ENCODE results near the gene LRRC37B.
"Not testable (repeated sequence)": the region's sequence is repeated elsewhere in the genome, so short reads cannot be mapped to it uniquely, and the experiment has no call there.

LRRC37B gene

DNA sequence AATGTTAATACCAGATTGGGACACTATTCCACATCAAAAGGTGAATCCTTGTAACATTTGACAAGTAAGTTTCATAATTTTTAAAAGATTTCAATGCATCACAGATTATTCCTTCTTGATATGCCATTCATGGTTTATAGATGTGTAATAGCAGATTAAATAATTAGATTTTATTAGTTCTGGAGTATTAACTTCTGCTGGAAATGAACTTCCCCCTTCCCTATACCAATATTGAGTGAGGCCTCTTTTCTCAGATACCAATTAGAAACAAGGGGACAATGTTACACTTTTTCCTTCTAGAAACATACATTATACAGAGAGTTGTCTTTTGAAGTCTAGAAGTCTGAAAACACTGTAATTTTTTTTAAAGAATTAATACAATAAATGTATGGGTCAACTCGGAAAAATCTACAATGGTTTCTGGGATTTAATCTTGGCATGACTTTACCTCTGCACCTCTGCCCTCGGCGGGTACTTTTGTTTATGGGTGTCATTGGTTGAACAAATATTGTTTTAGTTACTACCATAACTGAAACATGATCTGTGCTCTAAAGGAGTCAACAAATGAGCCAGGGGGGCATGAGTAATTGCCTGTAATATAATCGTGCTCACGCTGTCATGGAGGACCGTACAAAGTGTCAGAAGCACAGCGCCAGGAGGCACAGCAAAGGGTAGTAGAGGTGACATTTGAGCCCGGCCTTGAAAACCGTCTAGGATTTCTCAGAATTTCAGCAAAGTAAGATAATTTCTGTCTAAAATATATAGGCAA is 8.2 kb downstream of the LRRC37B start:
- FAIRE-seq (no peak), DNase-seq (ENCODE audit: insufficient read length, low spot score) (no peak)
- no peak for TF ChIP-seq POLR2AphosphoS5 (IDR thresholded peaks at IDR 0.05; ENCODE audit: low read depth, low read length)
- no peak for TF ChIP-seq POU2F2 (IDR thresholded peaks at IDR 0.05; ENCODE audit: low read depth, low read length)
- no peak for TF ChIP-seq TAF1 (IDR thresholded peaks at IDR 0.05; ENCODE audit: low read depth, low read length)
- no peak for TF ChIP-seq SPI1 (IDR thresholded peaks at IDR 0.05; ENCODE audit: low read depth, low read length)
- no peak for TF ChIP-seq PAX5 (IDR thresholded peaks at IDR 0.05; ENCODE audit: insufficient read depth, low read length, severe bottlenecking)
- no peak for TF ChIP-seq POLR2A (IDR thresholded peaks at IDR 0.05; ENCODE audit: low read depth, low read length)

DNA sequence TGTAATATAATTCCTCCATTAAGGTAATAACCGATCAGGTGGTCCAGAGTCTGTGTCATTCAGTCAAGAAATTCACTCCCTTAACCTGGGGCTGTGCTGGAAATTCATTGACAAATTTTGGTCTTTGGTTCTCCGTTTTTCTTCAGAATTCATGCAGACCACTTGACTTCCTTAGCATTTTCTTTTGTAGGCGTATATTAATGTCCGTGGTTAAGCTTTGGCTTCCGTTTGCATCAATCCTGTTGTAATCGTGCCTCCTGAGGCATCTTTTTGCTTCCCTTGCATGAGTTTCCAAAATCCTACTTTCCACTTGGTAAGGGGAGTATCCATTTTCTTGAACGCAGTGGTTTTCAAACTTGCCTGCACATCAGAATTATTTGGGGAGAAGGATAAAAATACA is 9.0 kb downstream of the LRRC37B start:
- DNase-seq (ENCODE audit: insufficient read length, low spot score), result no peak
- FAIRE-seq, result no peak

DNA sequence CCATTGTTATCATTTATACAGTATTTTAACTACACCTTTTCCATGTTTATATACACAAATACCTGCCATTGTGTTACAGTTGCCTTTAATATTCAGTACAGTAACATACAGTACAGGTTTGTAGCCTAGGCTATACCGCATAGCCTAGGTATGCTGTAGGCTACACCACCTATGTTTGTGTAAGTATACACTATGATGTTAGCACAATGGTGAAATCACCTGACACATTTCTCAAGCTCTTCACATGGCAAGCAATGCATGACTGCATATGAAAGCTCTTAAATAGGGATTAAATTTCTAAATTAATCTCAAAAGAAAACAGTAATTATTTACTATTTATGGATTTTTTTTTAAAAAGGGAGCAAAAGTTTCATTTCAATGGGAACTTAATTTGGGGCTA is 12.0 kb downstream of the LRRC37B start:
- no peak for TF ChIP-seq POU2F2 (IDR thresholded peaks at IDR 0.05; ENCODE audit: low read depth, low read length)
- no peak for TF ChIP-seq POLR2A (IDR thresholded peaks at IDR 0.05; ENCODE audit: low read depth, low read length)
- TF ChIP-seq PAX5 (IDR thresholded peaks at IDR 0.05; ENCODE audit: insufficient read depth, low read length, severe bottlenecking), result no peak
- TF ChIP-seq SPI1 (IDR thresholded peaks at IDR 0.05; ENCODE audit: low read depth, low read length), result no peak
- TF ChIP-seq TAF1 (IDR thresholded peaks at IDR 0.05; ENCODE audit: low read depth, low read length), result no peak
- no peak for TF ChIP-seq POLR2AphosphoS5 (IDR thresholded peaks at IDR 0.05; ENCODE audit: low read depth, low read length)
- FAIRE-seq, result no peak
- DNase-seq (ENCODE audit: insufficient read length, low spot score), result no peak

More for the DNA sequence above, 9.0 kb downstream of the LRRC37B start:
- no peak for TF ChIP-seq SPI1 (IDR thresholded peaks at IDR 0.05; ENCODE audit: low read depth, low read length)
- no peak for TF ChIP-seq PAX5 (IDR thresholded peaks at IDR 0.05; ENCODE audit: insufficient read depth, low read length, severe bottlenecking)
- TF ChIP-seq POU2F2 (IDR thresholded peaks at IDR 0.05; ENCODE audit: low read depth, low read length), result no peak
- no peak for TF ChIP-seq POLR2A (IDR thresholded peaks at IDR 0.05; ENCODE audit: low read depth, low read length)

DNA sequence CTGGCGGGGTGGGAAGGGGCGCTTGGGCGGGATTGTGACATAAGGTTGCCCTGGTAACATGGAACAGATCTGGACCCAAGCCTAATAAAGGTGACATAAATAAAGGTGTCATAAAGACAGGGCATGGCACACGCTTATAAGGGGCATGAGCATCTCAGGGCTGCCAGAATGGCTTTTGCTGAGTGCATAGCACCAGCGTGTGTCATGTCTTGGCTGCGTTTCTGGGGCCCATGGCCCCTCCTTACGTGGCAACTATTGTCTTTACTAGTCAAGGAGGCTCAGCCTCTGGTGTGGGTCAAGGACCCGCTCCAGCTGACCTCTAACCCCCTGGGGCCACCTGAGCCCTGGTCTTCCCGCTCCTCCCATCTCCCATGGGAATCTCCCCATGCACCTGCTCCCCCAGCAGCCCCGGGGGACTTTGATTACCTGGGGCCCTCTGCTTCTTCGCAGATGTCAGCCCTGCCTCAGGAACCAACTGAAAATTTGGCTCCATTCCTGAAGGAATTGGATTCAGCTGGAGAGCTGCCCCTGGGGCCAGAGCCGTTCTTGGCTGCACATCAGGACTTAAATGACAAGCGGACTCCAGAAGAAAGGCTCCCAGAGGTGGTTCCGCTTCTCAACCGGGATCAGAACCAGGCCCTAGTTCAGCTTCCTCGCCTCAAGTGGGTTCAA is 13.9 kb downstream of the LRRC37B start:
- FAIRE-seq, result no peak
- DNase-seq (ENCODE audit: insufficient read length, low spot score), result no peak
- TF ChIP-seq TAF1 (IDR thresholded peaks at IDR 0.05; ENCODE audit: low read depth, low read length), result no peak
- no peak for TF ChIP-seq POLR2AphosphoS5 (IDR thresholded peaks at IDR 0.05; ENCODE audit: low read depth, low read length)
- TF ChIP-seq PAX5 (IDR thresholded peaks at IDR 0.05; ENCODE audit: insufficient read depth, low read length, severe bottlenecking), result no peak
- TF ChIP-seq POLR2A (IDR thresholded peaks at IDR 0.05; ENCODE audit: low read depth, low read length), result no peak
- TF ChIP-seq POU2F2 (IDR thresholded peaks at IDR 0.05; ENCODE audit: low read depth, low read length), result no peak
- no peak for TF ChIP-seq SPI1 (IDR thresholded peaks at IDR 0.05; ENCODE audit: low read depth, low read length)

DNA sequence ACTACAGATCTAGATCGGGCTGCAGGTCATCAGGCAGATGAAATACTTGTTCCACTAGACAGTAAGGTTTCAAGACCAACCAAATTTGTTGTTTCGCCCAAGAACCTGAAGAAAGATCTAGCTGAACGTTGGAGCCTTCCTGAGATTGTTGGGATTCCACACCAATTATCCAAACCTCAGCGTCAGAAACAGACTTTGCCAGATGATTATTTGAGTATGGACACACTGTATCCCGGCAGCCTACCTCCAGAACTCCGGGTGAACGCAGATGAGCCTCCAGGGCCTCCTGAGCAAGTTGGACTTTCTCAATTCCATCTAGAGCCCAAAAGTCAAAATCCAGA is 14.4 kb downstream of the LRRC37B start:
- FAIRE-seq, result no peak
- TF ChIP-seq POU2F2 (IDR thresholded peaks at IDR 0.05; ENCODE audit: low read depth, low read length), result no peak
- no peak for TF ChIP-seq POLR2AphosphoS5 (IDR thresholded peaks at IDR 0.05; ENCODE audit: low read depth, low read length)
- no peak for TF ChIP-seq PAX5 (IDR thresholded peaks at IDR 0.05; ENCODE audit: insufficient read depth, low read length, severe bottlenecking)
- no peak for TF ChIP-seq POLR2A (IDR thresholded peaks at IDR 0.05; ENCODE audit: low read depth, low read length)
- TF ChIP-seq SPI1 (IDR thresholded peaks at IDR 0.05; ENCODE audit: low read depth, low read length), result no peak
- TF ChIP-seq TAF1 (IDR thresholded peaks at IDR 0.05; ENCODE audit: low read depth, low read length), result no peak
- no peak for DNase-seq (ENCODE audit: insufficient read length, low spot score)

DNA sequence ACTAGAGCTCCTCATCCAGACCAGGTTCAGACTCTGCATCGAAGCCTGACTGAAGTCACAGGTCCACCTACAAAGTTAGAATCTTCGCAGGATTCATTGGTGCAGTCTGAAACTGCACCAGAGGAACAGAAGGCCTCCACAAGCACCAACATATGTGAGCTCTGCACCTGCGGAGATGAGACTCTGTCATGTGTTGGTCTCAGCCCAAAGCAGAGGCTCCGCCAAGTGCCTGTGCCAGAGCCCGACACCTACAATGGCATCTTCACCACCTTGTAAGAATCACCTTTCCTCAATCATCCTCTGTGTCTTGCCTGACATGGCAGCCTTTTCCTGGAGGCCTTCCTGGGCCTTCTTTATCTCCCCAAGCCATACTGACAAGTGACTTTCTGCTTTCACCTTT is 15.4 kb downstream of the LRRC37B start:
- not testable (repeated sequence) for DNase-seq (ENCODE audit: insufficient read length, low spot score); FAIRE-seq

DNA sequence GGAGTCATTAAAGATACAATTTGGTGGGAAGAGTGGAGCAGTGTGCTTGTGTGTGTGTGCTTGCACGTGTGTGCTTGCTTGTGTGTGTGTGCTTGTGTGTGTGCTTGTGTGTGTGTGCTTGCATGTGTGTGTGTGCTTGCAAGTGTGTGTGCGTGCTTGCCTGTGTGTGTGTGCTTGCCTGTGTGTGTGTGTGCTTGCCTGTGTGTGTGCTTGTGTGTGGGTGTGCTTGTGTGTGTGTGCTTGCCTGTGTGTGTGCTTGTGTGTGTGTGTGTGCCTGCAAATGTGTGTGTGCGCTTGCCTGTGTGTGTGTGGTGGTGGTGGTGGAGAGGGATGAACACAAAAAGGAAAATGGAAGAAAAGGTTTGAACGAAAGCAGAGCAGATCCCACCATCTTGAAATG is 20.1 kb downstream of the LRRC37B start:
- not testable (repeated sequence) for FAIRE-seq

DNA sequence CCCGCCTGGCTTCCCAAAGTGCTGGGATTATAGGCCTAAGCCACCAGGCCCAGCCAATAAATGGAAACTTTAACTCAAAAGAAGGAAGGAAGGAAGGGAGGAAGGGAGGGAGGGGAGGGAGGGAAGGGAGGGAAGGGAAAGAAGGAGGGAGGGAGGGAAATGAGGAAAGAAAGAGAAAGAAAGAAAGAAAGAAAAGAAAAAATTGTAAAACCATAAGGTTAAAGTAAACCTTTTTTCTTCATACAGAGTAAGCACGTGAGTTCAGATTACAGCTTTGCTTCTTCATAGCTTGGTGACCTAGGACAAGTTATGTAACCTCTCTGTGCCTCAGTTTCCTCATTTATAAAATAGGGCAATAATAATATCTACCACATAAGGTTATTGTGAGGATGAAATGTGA is 26.0 kb downstream of the LRRC37B start:
- no peak for FAIRE-seq
- TF ChIP-seq POLR2AphosphoS5 (IDR thresholded peaks at IDR 0.05; ENCODE audit: low read depth, low read length), result no peak
- TF ChIP-seq TAF1 (IDR thresholded peaks at IDR 0.05; ENCODE audit: low read depth, low read length), result no peak
- TF ChIP-seq SPI1 (IDR thresholded peaks at IDR 0.05; ENCODE audit: low read depth, low read length), result no peak
- no peak for TF ChIP-seq POLR2A (IDR thresholded peaks at IDR 0.05; ENCODE audit: low read depth, low read length)
- TF ChIP-seq PAX5 (IDR thresholded peaks at IDR 0.05; ENCODE audit: insufficient read depth, low read length, severe bottlenecking), result no peak
- TF ChIP-seq POU2F2 (IDR thresholded peaks at IDR 0.05; ENCODE audit: low read depth, low read length), result no peak

More for the DNA sequence above, 20.1 kb downstream of the LRRC37B start:
- DNase-seq (ENCODE audit: insufficient read length, low spot score), result not testable (repeated sequence)

DNA sequence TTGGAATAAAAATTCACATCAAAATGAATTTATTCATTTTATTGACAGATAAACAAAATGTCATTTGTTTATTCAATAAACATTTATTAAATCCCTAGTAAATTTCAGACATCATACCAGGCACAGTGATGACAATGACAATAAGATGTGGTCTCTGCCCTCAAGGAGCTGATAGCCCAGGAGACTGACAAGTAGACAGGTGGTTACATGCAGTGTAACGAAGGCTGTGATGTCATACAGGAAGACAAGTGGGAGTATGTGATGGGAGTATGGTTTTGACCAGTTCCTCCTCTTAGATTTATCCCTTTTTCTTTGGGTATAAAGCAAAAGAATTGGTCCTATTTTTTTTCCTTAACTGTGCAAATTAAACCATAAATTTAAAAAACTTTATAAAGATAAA is 26.6 kb downstream of the LRRC37B start:
- not testable (repeated sequence) for FAIRE-seq; DNase-seq (ENCODE audit: insufficient read length, low spot score)
- TF ChIP-seq SPI1 (IDR thresholded peaks at IDR 0.05; ENCODE audit: low read depth, low read length), result peak; percentile 32; the same call in 1 of the 2 replicates

More for the DNA sequence above, 26.0 kb downstream of the LRRC37B start:
- DNase-seq (ENCODE audit: insufficient read length, low spot score), result no peak

DNA sequence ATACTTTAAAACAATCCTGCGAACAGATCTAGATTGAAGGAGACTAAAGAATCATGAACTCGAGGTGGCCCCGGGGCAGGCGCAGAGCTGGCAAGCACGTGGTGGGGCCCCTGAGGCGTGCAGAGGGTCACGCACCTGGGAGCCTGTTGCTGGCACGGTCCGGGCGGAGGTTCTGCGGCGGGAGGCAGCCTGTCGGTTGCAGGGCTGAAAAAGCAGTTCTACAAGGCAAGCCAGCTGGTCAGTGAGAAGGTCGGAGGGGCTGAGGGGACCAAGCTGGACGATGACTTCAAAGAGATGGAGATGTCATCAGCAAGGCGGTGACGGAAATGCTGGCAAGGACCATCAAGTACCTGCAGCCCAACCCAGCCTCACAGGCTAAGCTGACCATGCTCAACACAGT is 33.1 kb downstream of the LRRC37B start:
- not testable (repeated sequence) for FAIRE-seq

DNA sequence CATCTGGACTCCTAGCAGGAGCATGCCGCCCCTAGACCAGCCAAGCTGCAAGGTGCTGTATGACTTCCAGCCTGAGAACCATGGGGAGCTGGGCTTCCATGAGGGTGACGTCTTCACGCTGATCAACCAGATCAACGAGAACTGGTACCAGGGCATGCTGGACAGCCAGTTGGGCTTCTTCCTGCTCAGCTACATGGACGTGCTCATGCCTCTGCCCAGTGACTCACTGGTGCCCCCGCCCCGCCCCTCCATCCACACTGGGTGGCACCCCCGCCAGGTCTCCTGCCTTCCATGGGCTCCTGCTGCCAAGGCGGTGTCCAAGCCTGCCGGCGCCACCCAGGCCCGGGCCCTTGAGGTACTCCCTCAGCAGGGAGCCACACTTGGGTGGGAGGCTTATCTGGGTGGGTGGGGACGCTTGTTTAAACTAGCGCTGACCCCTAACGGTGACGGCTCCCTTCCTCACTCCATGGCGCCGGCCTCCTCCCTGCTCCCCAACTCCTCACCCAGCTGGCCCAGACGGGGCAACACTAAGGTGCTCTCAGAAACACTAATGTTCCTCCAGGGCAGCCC is 34.2 kb downstream of the LRRC37B start:
- not testable (repeated sequence) for FAIRE-seq; DNase-seq (ENCODE audit: insufficient read length, low spot score)

More for the DNA sequence above, 33.1 kb downstream of the LRRC37B start:
- DNase-seq (ENCODE audit: insufficient read length, low spot score), result not testable (repeated sequence)

DNA sequence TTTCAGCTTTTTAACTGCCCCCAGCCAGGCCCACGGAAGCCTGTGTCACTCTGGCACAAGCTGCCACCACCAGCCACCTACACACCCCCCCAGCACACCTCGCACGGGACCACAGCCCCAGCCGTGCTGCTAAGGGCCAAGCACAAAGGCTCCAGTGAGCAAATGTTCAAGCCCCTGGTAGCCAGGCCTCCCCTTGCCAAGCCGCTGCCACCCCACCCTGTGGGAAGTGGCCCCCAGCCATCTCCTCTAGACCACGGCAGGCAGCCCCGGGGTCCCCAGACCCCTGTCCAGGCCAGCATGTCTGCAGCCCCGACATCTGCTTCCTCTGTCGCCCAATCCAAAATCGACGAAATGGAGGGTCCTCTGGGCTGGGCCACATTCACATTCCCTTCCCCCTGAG is 35.1 kb downstream of the LRRC37B start:
- not testable (repeated sequence) for DNase-seq (ENCODE audit: insufficient read length, low spot score); FAIRE-seq

DNA sequence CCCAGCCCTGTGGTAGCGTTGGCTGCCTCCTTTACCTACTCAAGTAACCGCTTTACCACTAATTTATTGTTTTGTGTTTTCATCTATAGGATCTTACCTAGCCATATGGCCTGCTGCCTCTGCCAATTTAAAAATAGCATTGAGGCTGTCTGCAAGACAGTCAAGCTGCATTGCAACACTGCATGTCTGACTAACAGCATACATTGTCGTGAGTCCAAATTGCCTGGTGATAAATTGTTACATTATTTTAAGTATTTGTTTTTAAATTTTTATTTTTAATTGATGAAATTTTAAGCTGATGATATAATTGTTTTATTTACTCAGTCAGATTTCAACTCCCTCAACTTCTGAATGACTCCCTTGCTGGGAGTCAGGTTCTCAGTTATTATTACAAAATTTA is 38.4 kb downstream of the LRRC37B start:
- DNase-seq (ENCODE audit: insufficient read length, low spot score); FAIRE-seq: not testable (repeated sequence)

DNA sequence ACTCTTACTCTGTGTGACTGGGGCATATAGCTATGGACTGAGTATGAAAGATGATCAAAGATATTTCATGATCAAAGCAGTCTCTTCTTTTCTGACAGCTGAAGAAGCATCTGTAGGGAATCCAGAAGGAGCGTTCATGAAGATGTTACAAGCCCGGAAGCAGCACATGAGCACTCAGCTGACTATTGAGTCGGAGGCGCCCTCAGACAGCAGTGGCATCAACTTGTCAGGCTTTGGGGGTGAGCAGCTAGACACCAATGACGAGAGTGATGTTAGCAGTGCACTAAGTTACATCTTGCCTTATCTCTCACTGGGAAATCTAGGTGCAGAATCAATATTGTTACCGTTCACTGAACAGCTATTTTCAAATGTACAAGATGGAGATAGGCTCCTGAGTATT is 40.5 kb downstream of the LRRC37B start:
- DNase-seq (ENCODE audit: insufficient read length, low spot score); FAIRE-seq: not testable (repeated sequence)

DNA sequence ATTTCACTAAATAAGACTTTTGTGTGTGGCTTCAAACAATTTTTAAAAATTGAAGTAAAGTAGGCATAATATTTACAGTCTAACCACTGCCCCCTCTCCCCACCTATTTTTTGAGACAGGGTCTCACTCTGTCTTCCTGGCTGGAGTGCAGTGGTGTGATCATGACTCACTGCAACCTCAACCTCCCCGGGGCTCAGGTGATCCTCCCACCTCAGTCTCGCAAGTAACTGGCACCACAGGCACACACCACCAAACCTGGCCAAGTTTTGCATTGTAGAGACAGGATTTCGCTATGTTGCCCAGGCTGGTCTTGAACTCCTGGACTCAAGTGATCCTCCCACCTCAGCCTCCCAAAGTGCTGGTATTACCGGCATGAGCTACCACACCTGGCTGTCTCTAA is 47.8 kb downstream of the LRRC37B start:
- FAIRE-seq; DNase-seq (ENCODE audit: insufficient read length, low spot score): not testable (repeated sequence)

DNA sequence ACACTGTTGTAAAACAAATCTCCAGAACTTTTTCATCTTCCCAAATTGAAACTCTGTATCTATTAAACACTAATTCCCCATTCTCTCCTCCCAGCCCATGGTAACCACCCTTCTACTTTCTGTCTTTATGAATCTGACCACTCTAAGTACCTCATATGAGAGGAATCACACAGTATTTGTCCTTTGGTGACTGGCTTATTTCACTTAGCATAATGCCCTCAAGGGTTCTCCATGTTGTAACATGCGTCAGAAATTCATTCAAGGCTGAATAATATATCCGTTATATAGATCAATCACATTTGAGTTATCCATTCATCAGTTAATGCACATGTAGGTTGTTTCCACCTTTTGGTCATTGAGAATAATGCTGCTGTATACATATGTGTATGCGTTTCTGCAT is 48.2 kb downstream of the LRRC37B start:
- DNase-seq (ENCODE audit: insufficient read length, low spot score); FAIRE-seq: not testable (repeated sequence)
